ENCODE measurements around the gene CD300A.

- TF ChIP-seq POLR2AphosphoS5 (IDR thresholded peaks at IDR 0.05; ENCODE audit: low read depth, low read length): no peak
- TF ChIP-seq POLR2A (IDR thresholded peaks at IDR 0.05; ENCODE audit: low read depth, low read length): no peak
Observed at GRCh38 chr17:74455025-74455545, 11.3 kb upstream of the CD300A start.
